GM21423 (cell line): ENCODE measurements around the gene PNMA6A.
"Not testable (repeated sequence)": the region's sequence is repeated elsewhere in the genome, so short reads cannot be mapped to it uniquely, and the experiment has no call there.

Experiments
- ATAC-seq: cut with Tn5 transposase; IDR thresholded peaks from one replicate; pipeline ENCODE4 v1.9.1; 2021; ENCODE audit warnings: mild to moderate bottlenecking, moderate library complexity; ENCODE audit not compliant: unreplicated experiment

PNMA6A gene

GRCh38 chrX:153071909-153072583 lies at the start of gene PNMA6A:
Gene PNMA6A (plus strand): TSS chrX:153072454. CDS start chrX:153073063, 609 bp downstream.
- not testable (repeated sequence) for ATAC-seq

GRCh38 chrX:153026501-153026900 lies 45.8 kb upstream of the PNMA6A start:
- ATAC-seq = not testable (repeated sequence)

GRCh38 chrX:153028487-153028886 lies 43.8 kb upstream of the PNMA6A start:
- ATAC-seq = not testable (repeated sequence)

- ATAC-seq = no peak
These were observed 43.1 kb upstream of the PNMA6A start for GRCh38 chrX:153029162-153029561.

- no peak for ATAC-seq
These were observed 42.4 kb upstream of the PNMA6A start for GRCh38 chrX:153029875-153030274.

- no peak for ATAC-seq
These were observed 41.5 kb upstream of the PNMA6A start for GRCh38 chrX:153030801-153031200.

- peak; percentile 93 for ATAC-seq
These were observed 39.7 kb upstream of the PNMA6A start for GRCh38 chrX:153032397-153033118.

- ATAC-seq = no peak
These were observed 23.2 kb upstream of the PNMA6A start for GRCh38 chrX:153049093-153049492.

GRCh38 chrX:153052534-153052933 lies 19.7 kb upstream of the PNMA6A start:
- ATAC-seq = no peak

GRCh38 chrX:153055871-153056749 lies 16.1 kb upstream of the PNMA6A start, which contains the start of gene PNMA3:
Gene PNMA3 (plus strand): TSS chrX:153056470. CDS start chrX:153057056, 586 bp downstream.
- ATAC-seq = no peak

- ATAC-seq = no peak
These were observed 15.0 kb upstream of the PNMA6A start for GRCh38 chrX:153057281-153057680.

- no peak for ATAC-seq
These were observed 12.8 kb upstream of the PNMA6A start for GRCh38 chrX:153059191-153060094.

GRCh38 chrX:153060095-153060445 lies 12.2 kb upstream of the PNMA6A start:
- no peak for ATAC-seq

- no peak for ATAC-seq
These were observed 10.5 kb upstream of the PNMA6A start for GRCh38 chrX:153061732-153062131.

- no peak for ATAC-seq
These were observed 8.9 kb upstream of the PNMA6A start for GRCh38 chrX:153063315-153063714.

- no peak for ATAC-seq
These were observed 8.2 kb upstream of the PNMA6A start for GRCh38 chrX:153064061-153064460.

GRCh38 chrX:153065389-153065788 lies 6.9 kb upstream of the PNMA6A start:
- ATAC-seq = no peak

GRCh38 chrX:153066402-153066801 lies 5.9 kb upstream of the PNMA6A start:
- not testable (repeated sequence) for ATAC-seq

GRCh38 chrX:153073331-153073730 lies 1.1 kb downstream of the PNMA6A start:
- ATAC-seq = not testable (repeated sequence)

- ATAC-seq = no peak
These were observed 2.1 kb downstream of the PNMA6A start for GRCh38 chrX:153074262-153074899.
